Measurements from ENCODE around the gene NUDT4.

Gene NUDT4

GRCh38 chr12:93451423-93452158 is 73.9 kb downstream of the NUDT4 start:
- no peak for DNase-seq (ENCODE audit: low read depth)
- TF ChIP-seq CTCF (IDR thresholded peaks at IDR 0.05; ENCODE audit: insufficient read depth, low read depth, low read length, missing control alignments), result no peak
- no peak overlapping the region for H3K4me3 ChIP-seq (ENCODE audit: low read length)

- no peak for TF ChIP-seq CTCF (IDR thresholded peaks at IDR 0.05; ENCODE audit: insufficient read depth, low read depth, low read length, missing control alignments)
- H3K4me3 ChIP-seq (ENCODE audit: low read length), result no peak overlapping the region
- DNase-seq (ENCODE audit: low read depth), result peak; percentile 52
Measured at GRCh38 chr12:93453633-93454032, 75.9 kb downstream of the NUDT4 start.

GRCh38 chr12:93456077-93456476 is 78.4 kb downstream of the NUDT4 start:
- TF ChIP-seq CTCF (IDR thresholded peaks at IDR 0.05; ENCODE audit: insufficient read depth, low read depth, low read length, missing control alignments), result no peak
- no peak overlapping the region for H3K4me3 ChIP-seq (ENCODE audit: low read length)
- DNase-seq (ENCODE audit: low read depth), result no peak

All from epithelial cell of esophagus (primary cell).